ENCODE data around the gene COL6A1.

Gene COL6A1, protein sequence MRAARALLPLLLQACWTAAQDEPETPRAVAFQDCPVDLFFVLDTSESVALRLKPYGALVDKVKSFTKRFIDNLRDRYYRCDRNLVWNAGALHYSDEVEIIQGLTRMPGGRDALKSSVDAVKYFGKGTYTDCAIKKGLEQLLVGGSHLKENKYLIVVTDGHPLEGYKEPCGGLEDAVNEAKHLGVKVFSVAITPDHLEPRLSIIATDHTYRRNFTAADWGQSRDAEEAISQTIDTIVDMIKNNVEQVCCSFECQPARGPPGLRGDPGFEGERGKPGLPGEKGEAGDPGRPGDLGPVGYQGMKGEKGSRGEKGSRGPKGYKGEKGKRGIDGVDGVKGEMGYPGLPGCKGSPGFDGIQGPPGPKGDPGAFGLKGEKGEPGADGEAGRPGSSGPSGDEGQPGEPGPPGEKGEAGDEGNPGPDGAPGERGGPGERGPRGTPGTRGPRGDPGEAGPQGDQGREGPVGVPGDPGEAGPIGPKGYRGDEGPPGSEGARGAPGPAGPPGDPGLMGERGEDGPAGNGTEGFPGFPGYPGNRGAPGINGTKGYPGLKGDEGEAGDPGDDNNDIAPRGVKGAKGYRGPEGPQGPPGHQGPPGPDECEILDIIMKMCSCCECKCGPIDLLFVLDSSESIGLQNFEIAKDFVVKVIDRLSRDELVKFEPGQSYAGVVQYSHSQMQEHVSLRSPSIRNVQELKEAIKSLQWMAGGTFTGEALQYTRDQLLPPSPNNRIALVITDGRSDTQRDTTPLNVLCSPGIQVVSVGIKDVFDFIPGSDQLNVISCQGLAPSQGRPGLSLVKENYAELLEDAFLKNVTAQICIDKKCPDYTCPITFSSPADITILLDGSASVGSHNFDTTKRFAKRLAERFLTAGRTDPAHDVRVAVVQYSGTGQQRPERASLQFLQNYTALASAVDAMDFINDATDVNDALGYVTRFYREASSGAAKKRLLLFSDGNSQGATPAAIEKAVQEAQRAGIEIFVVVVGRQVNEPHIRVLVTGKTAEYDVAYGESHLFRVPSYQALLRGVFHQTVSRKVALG

DNA sequence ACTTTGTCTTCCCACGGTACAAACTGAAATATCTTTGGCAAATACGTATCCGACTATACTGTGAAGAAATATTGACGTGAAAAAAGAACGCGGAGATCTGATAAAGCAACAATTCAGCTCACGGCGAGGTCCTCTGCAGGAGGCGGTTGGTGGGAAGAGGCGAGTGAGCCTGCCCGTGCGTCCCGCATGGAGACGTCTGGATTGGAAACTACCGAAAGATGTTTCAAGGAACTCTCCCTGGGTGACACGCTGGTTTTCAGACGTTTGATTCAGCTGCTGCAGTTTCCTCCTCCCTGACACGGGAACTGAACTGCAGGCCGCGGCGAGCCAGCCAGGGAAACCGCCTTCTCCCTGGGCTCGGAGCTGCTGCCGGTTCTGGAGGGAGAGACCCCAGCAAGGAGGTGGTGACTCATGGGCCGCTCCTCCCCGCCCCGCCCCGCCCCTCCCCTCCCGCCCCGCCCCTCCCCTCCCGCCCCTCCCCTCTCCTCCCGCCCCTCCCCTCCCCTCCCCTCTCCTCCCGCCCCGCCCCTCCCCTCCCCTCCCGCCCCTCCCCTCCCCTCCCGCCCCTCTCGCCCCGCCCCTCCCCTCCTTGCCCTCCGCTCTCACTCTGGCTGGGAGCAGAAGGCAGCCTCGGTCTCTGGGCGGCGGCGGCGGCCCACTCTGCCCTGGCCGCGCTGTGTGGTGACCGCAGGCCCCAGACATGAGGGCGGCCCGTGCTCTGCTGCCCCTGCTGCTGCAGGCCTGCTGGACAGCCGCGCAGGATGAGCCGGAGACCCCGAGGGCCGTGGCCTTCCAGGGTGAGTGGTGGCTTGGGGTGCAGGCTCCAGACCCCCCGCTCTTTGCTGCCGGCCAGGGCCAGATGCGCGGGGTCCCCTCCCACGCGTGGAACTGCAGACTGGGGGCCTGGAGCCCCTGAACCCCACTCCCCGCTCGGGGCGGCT, at the start of gene COL6A1:
Gene COL6A1 (plus strand): TSS at position 620 of the 941 bp plus-strand sequence. CDS start 81 bp downstream, at position 701.
- peak; percentile 68 for DNase-seq

DNA sequence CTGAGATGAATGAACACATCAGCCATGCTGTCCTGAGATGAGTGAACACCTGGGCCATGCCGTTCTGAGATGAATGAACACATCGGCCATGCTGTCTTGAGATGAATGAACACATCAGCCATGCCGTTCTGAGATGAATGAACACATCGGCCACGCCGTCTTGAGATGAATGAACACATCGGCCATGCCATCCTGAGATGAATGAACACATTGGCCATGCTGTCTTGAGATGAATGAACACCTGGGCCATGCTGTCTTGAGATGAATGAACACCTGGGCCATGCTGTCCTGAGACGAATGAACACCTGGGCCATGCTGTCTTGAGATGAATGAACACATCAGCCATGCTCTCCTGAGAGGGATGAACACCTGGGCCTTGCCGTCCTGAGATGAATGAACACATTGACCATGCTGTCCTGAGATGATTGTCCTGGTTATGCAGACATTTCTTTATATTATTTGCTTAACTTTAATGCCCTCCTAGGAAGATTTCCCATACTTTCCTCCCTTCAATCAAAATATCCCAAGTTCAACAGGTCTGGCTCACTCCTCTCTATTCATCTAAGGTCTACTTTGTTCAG, 48.6 kb upstream of the COL6A1 start:
- DNase-seq, result no peak

GRCh38 chr21:45934085-45934484, 47.5 kb upstream of the COL6A1 start:
- DNase-seq, result no peak

- DNase-seq, result no peak
Measured at GRCh38 chr21:45934554-45934953, 47.0 kb upstream of the COL6A1 start.

DNA sequence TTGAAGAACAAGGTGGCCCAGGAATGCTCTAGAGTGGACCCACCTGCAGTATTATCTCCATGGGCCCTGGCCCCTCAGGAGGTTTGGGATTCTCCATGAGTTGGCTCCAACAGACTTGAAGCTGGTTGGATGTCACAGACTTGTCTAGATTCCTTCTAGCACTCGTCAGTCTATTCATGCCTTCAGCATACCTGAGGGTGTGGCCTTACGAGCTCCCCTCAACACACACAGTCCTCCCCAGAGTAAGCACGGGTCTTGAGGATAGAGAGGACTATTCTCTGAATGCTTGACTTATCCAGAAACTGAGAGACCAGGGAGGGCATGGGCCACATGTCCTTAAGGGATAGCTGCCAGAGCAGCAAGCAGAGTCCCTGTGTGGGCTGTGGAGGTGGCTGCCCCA, 45.9 kb upstream of the COL6A1 start:
- no peak for DNase-seq

- no peak for DNase-seq
Measured at GRCh38 chr21:45937721-45938452, 43.7 kb upstream of the COL6A1 start.

- DNase-seq, result no peak
Measured at GRCh38 chr21:45938453-45938755, 43.2 kb upstream of the COL6A1 start.

DNA sequence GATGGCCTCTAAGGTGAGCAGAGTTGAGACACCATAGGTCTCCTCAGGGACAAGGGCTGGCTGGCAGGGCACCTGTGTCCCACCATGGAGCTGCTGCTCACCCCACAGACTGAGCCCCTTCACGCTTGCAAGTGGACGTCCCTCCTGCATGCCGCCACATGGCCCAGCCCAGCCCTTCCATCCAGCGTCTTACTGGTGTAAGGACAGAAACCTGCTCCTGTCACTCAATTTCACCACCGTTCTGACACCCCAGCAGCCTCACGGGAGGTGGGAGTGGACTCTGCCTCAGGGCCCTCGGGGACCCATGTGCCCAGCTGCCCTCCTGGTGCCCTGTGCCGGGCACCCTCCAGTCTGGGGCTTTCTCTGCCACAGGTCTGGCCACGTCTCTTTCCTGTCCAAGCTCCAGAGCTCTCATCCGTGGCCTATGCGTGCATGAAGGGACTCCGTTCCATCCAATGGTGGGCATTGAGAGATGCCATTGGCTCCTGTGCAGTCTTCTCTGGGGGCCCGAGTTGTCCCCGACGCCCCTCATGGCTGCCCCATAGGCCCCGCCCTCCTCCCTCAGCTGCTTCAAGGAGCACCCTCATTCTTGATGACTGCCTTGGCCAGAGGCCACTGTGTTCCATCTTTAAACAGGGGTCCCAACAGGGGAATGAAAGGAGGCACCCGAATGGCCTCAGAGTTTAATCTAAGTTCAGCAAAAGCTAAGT, 42.6 kb upstream of the COL6A1 start:
- DNase-seq, result no peak

DNA sequence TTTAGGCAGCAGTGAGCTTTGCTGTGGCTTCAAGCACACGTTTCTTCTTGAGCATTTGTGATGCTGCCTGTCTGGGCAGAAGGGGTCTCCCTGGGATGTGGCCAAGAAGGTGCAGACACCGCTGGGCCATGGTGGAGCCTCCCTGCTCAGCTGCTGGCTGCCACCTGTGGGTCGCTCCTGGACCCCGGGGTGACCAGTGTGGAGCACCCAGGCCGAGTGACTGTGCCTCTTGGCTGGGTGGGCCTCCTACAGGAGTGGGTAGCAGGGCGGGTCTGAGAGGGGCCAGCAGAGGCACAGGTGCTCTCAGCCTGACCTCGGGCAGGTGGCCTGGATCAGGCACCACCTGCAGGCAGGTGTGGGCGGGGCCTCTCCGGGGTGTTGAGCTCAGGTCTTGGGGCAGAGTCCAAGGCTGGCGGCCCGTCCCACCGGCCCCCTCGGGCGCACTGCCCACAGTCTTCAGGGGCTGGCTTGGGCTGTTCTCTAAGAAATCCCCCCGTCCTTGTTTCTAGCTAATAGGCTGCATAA, 42.0 kb upstream of the COL6A1 start:
- DNase-seq, result no peak

DNA sequence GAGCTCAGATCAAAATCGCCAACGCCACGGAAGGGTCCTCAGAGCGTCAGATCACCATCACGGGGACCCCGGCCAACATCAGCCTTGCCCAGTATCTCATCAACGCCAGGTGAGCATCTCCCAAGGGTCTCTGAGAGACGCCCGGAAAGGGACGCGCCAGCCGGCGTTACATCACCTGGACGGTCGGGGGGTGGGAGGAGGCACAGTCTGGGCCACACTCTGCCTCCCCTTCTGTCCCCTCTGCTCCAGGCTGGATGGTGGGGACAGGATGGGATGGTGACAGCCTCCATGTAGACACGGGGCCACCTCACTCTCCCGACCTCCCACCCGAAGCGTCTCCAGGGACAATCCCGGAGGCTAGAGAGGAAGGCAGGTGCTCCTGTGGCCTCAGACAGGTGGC, 41.5 kb upstream of the COL6A1 start:
- no peak for DNase-seq

GRCh38 chr21:45940621-45941337, 40.8 kb upstream of the COL6A1 start:
- no peak for DNase-seq

GRCh38 chr21:45941338-45941710, 40.2 kb upstream of the COL6A1 start:
- DNase-seq, result no peak

- DNase-seq, result no peak
Measured at GRCh38 chr21:45941717-45942546, 39.6 kb upstream of the COL6A1 start.

GRCh38 chr21:45942755-45943629, 38.6 kb upstream of the COL6A1 start:
- DNase-seq, result no peak

GRCh38 chr21:45943630-45944540, 37.7 kb upstream of the COL6A1 start:
- DNase-seq, result no peak

DNA sequence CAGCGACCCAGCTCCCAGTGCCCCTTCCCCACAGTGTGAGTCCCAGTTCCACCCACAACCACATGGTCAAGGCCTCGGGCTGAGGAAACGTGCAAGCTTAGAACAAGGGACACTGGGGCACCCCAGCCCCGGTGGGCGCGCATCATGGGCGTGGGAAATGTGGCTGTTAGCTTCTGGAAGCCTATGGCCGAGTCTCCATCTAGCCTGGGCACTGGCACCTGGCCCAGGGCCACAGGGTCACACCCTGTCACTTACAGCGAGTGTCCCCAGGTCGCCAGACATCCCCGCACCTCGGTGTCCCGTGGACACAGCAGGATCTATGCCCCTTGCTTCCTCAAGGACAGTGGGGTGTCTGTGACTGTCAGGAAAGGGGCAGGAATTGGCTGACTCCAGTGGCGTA, 37.0 kb upstream of the COL6A1 start:
- no peak for DNase-seq

Data from NCI-H526 treated with DMSO at 0.1 percent for 48 hours (cell line).